ENCODE data around the gene PON3. TPM values are rescaled to one million over a fixed set of nuclear protein-coding genes. Genes with fewer than 3 reads are reported as not detected.

The PON3 gene
- total RNA-seq, 4 donors from 2014 or later, result 0.31 to 2.3 (median 0.59) TPM; not detected in 1

DNA sequence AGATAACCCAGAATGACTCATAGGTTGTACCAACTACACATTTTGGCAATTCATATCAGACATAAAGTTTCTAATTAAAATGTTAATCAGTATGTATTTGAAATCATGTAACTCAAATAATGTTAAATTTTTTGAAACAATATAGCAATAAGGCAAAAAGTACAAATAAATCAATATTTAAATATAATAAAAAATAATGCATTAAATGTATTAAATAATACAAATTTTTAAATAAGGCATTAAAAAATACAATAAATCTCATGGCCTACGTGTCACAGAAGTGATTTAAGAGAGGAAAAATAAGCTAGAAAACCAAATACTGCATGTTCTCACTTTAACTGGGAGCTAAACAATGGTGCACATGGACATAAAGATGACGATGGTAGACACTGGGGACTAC, 29.5 kb upstream of the PON3 start:
- TF ChIP-seq, protein P1, sequence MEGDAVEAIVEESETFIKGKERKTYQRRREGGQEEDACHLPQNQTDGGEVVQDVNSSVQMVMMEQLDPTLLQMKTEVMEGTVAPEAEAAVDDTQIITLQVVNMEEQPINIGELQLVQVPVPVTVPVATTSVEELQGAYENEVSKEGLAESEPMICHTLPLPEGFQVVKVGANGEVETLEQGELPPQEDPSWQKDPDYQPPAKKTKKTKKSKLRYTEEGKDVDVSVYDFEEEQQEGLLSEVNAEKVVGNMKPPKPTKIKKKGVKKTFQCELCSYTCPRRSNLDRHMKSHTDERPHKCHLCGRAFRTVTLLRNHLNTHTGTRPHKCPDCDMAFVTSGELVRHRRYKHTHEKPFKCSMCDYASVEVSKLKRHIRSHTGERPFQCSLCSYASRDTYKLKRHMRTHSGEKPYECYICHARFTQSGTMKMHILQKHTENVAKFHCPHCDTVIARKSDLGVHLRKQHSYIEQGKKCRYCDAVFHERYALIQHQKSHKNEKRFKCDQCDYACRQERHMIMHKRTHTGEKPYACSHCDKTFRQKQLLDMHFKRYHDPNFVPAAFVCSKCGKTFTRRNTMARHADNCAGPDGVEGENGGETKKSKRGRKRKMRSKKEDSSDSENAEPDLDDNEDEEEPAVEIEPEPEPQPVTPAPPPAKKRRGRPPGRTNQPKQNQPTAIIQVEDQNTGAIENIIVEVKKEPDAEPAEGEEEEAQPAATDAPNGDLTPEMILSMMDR (IDR thresholded peaks at IDR 0.05), result no peak
- TF ChIP-seq POLR2AphosphoS5 (IDR thresholded peaks at IDR 0.05), result no peak
- TF ChIP-seq EP300 (IDR thresholded peaks at IDR 0.05), result no peak
- TF ChIP-seq POLR2A (IDR thresholded peaks at IDR 0.05), result no peak
- no peaks in the 10 kb centered on the region for H3K9me3 ChIP-seq

DNA sequence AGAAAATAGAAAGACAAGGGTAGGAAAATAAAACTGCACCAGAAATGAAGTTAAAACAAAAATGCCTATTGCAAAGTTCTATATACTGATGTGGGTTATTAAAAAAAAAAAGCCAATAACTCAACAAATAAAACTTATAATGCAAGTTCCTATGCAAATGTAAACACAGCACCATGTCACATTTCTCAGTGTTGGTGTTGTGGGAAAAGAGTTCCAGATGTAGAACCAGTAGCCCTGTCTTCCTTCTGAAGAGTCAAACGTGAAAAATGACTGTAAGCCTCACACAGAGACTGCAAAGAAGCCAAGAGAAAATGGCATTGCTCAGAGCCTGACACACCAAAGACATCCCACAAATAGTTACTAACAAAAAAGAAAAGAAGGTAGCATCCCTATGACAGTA, 28.5 kb upstream of the PON3 start:
- Histone ChIP-seq H3K27ac (no peak overlapping the region), H3K27me3 (no peaks in the 10 kb centered on the region), H3K9me3 (no peaks in the 10 kb centered on the region), H3K4me3 (no peak overlapping the region), H3K4me1 (peaks cover 0 to 4% (median 0%) of the 10 kb centered on the region in 3 donors), H3K36me3 (peaks cover 0 to 15% of the 10 kb centered on the region in 2 donors)
- WGBS, 2 donors (ENCODE audit: low coverage in 1 of 2), result 47 to 50% methylated on average over 1 of the region's 1 CpG
- TF ChIP-seq EP300 (IDR thresholded peaks at IDR 0.05), result no peak
- TF ChIP-seq POLR2AphosphoS5 (IDR thresholded peaks at IDR 0.05), result no peak
- no peak for TF ChIP-seq POLR2A (IDR thresholded peaks at IDR 0.05)
- TF ChIP-seq, protein P1 (IDR thresholded peaks at IDR 0.05), result no peak
- no peak for ATAC-seq

More for the DNA sequence above, 29.5 kb upstream of the PON3 start:
- 85 to 91% methylated on average over 2 of the region's 2 CpGs for WGBS, 2 donors (ENCODE audit: low coverage in 1 of 2)
- no peak for ATAC-seq
- H3K4me1 ChIP-seq, result peaks cover 0 to 4% (median 0%) of the 10 kb centered on the region in 3 donors
- H3K27me3 ChIP-seq, result no peaks in the 10 kb centered on the region
- H3K4me3 ChIP-seq, result no peak overlapping the region
- no peak overlapping the region for H3K27ac ChIP-seq
- peaks cover 0 to 15% of the 10 kb centered on the region in 2 donors for H3K36me3 ChIP-seq

DNA sequence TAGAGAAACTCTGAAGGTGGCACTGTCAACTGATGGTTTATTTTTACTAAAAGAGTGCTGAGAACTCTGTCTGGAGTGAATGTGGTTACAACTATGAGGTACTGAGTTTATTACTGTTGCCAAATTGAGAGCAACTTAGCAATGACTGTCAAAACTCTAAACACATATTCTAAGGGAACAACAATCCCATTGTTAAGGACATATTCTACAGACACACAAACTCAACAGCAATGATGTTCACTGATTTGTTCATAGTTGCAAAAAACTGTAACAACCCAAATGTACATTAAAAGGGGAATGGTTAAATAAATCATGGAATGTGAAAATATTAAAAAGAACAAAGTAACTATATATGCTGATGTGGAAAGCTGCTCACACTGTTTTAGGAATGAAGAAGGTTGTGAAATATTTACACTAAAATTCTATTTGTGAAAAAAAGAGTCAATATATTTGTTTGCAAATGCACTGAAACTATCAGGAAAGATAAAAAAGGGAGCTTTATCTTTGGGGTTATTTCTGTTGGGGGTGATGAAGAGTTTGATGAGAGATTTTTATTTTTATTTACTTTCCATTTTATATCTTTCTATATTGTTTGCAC, 25.8 kb upstream of the PON3 start:
- no peak overlapping the region for H3K4me3 ChIP-seq
- H3K4me1 ChIP-seq, result peaks cover 0 to 4% (median 0%) of the 10 kb centered on the region in 3 donors
- ATAC-seq, result no peak
- H3K36me3 ChIP-seq, result peaks cover 0 to 14% of the 10 kb centered on the region in 2 donors
- no peak for TF ChIP-seq EP300 (IDR thresholded peaks at IDR 0.05)
- no peak for TF ChIP-seq POLR2A (IDR thresholded peaks at IDR 0.05)
- TF ChIP-seq POLR2AphosphoS5 (IDR thresholded peaks at IDR 0.05), result no peak
- TF ChIP-seq, protein P1 (IDR thresholded peaks at IDR 0.05), result no peak
- no peaks in the 10 kb centered on the region for H3K9me3 ChIP-seq
- H3K27ac ChIP-seq, result no peak overlapping the region
- H3K27me3 ChIP-seq, result no peaks in the 10 kb centered on the region

DNA sequence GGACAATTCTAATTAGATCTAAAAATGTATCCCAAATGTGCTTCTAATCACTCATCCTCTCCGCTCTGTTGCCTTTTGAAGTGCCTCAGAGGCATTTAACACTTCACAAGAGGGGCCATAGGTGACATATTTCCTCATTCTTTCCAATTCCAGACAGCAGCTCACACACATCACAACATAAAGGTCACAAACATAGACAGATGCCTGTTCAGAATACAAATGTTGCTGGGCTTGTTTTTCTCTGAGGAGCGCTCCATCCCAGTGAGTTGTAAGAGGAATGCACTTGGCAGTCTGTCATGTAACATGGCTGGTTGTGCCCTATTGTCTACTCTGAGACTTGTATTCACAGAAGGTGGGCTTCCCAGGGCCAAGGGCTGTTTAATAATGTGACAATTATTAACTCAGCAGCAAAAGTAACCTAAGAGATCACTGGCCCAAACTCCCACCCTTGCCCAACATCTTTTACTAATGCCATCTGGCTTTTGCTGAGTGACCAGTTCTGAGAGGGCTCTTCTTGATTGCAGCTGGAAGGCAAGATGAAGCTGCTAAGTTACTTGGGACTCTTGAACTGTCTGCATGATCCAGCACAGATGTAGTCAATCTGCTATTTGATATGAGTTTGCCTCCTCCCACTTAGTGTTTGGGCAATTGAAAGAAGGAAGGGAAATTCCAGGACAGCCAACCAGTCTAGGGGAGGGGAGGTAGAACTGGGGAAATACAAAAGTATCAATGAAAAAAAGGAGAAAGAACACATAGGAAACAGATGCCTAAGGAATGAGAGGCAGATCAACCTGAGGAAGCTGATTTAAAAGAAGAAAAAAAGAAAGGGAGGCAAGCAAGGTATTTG, 25.0 kb upstream of the PON3 start:
- no peak for ATAC-seq
- peaks cover 0 to 4% (median 0%) of the 10 kb centered on the region in 3 donors for H3K4me1 ChIP-seq
- no peaks in the 10 kb centered on the region for H3K9me3 ChIP-seq
- 79 to 80% methylated on average over 2 of the region's 2 CpGs for WGBS, 2 donors (ENCODE audit: low coverage in 1 of 2)
- no peak overlapping the region for H3K4me3 ChIP-seq
- no peaks in the 10 kb centered on the region for H3K27me3 ChIP-seq
- TF ChIP-seq EP300 (IDR thresholded peaks at IDR 0.05) (no peak), POLR2A (IDR thresholded peaks at IDR 0.05) (no peak), POLR2AphosphoS5 (IDR thresholded peaks at IDR 0.05) (no peak)
- TF ChIP-seq, protein P1 (IDR thresholded peaks at IDR 0.05), result no peak
- H3K27ac ChIP-seq, result no peak overlapping the region
- H3K36me3 ChIP-seq, result peaks cover 0 to 15% of the 10 kb centered on the region in 2 donors

Data from gastroesophageal sphincter (tissue), 4 donors.